NCI-H2107 treated with DMSO at 0.1 percent for 48 hours (cell line): ENCODE measurements around the gene WDR82.

Source experiments
- DNase-seq: peaks from one replicate; lab custom pipeline; 2025; ENCODE audit not compliant: unreplicated experiment; lab: John Stamatoyannopoulos, UW

Gene WDR82

DNA sequence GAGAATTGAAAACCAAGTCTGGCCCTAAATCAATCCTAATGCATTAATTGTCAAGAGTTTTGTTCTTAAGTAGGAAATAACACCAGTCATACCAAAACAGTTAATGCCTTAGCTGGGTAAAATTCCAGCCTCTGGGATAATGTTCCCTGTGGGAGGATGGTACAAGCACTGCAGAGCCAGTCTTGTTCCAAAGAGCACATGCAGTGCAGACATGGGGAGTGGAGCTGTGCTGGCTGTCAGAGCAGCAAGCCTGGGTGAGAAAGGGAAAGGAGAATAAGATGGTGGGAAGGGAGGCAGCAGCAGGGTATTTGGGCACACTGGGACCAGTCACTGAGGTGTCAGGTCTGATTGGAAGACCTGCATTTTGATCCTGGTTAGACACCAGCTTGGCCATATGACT lies 68.4 kb downstream of the WDR82 start:
- peak; percentile 23 for DNase-seq

- no peak for DNase-seq
Measured at GRCh38 chr3:52208556-52208955, 69.9 kb downstream of the WDR82 start.

- no peak for DNase-seq
Measured at GRCh38 chr3:52205727-52206372, 72.6 kb downstream of the WDR82 start.
